ENCODE data around the gene ADARB1. TPM values are rescaled to one million over a fixed set of nuclear protein-coding genes. Genes with fewer than 3 reads are reported as not detected.
A peak's percentile ranks its signal among the peaks of the same experiment; 100 is the strongest.

Gene ADARB1
- total and polyA plus RNA-seq, 9 of the 15 experiments (the other 6 are each of a cell fraction or from before 2014, with no cell fraction given), result 6.7 to 16.0 (median 8.3) TPM

- TF ChIP-seq, protein P1, sequence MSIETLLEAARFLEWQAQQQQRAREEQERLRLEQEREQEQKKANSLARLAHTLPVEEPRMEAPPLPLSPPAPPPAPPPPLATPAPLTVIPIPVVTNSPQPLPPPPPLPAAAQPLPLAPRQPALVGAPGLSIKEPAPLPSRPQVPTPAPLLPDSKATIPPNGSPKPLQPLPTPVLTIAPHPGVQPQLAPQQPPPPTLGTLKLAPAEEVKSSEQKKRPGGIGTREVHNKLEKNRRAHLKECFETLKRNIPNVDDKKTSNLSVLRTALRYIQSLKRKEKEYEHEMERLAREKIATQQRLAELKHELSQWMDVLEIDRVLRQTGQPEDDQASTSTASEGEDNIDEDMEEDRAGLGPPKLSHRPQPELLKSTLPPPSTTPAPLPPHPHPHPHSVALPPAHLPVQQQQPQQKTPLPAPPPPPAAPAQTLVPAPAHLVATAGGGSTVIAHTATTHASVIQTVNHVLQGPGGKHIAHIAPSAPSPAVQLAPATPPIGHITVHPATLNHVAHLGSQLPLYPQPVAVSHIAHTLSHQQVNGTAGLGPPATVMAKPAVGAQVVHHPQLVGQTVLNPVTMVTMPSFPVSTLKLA (conservative IDR thresholded peaks at IDR 0.05), result no peak
- TF ChIP-seq CBX1 (IDR thresholded peaks at IDR 0.05; ENCODE audit: low read depth) (peak; percentile 100), ZNF277 (CRISPR knock-in tag; IDR thresholded peaks at IDR 0.05; ENCODE audit: borderline replicate concordance) (no peak), CBFB (CRISPR knock-in tag; IDR thresholded peaks at IDR 0.05) (no peak), KLF10 (CRISPR knock-in tag; IDR thresholded peaks at IDR 0.05) (peak; percentile 97), CXXC5 (CRISPR knock-in tag; IDR thresholded peaks at IDR 0.05) (peak; percentile 83), ELK1 (CRISPR knock-in tag; IDR thresholded peaks at IDR 0.05) (no peak), RUNX1 (IDR thresholded peaks at IDR 0.05; ENCODE audit: low read depth) (peak; percentile 98), RBM22 (IDR thresholded peaks at IDR 0.05; ENCODE audit: low read depth, low read length, poor library complexity, severe bottlenecking) (peak; percentile 89)
- TF ChIP-seq, protein P2, sequence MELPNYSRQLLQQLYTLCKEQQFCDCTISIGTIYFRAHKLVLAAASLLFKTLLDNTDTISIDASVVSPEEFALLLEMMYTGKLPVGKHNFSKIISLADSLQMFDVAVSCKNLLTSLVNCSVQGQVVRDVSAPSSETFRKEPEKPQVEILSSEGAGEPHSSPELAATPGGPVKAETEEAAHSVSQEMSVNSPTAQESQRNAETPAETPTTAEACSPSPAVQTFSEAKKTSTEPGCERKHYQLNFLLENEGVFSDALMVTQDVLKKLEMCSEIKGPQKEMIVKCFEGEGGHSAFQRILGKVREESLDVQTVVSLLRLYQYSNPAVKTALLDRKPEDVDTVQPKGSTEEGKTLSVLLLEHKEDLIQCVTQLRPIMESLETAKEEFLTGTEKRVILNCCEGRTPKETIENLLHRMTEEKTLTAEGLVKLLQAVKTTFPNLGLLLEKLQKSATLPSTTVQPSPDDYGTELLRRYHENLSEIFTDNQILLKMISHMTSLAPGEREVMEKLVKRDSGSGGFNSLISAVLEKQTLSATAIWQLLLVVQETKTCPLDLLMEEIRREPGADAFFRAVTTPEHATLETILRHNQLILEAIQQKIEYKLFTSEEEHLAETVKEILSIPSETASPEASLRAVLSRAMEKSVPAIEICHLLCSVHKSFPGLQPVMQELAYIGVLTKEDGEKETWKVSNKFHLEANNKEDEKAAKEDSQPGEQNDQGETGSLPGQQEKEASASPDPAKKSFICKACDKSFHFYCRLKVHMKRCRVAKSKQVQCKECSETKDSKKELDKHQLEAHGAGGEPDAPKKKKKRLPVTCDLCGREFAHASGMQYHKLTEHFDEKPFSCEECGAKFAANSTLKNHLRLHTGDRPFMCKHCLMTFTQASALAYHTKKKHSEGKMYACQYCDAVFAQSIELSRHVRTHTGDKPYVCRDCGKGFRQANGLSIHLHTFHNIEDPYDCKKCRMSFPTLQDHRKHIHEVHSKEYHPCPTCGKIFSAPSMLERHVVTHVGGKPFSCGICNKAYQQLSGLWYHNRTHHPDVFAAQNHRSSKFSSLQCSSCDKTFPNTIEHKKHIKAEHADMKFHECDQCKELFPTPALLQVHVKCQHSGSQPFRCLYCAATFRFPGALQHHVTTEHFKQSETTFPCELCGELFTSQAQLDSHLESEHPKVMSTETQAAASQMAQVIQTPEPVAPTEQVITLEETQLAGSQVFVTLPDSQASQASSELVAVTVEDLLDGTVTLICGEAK (IDR thresholded peaks at IDR 0.05), result no peak
- TF ChIP-seq, protein P2 (CRISPR knock-in tag; IDR thresholded peaks at IDR 0.05), result no peak
Observed at GRCh38 chr21:45074048-45074817, at the start of gene ADARB1 (continued).

Measured in K562 (cell line).